GM18526 (cell line): ENCODE measurements around the gene ZBTB7B.

Experiments
- POLR2A ChIP-seq: IDR thresholded peaks from 3 replicates; pipeline ENCODE4 v1.6.1; 2011; ENCODE audit not compliant: insufficient read length; ENCODE audit errors: extremely low read depth

The ZBTB7B gene

GRCh38 chr1:154974808-154975408, 27.7 kb upstream of the ZBTB7B start:
- no peak for TF ChIP-seq POLR2A

- peak; percentile 36 for TF ChIP-seq POLR2A
These were observed 27.1 kb upstream of the ZBTB7B start for GRCh38 chr1:154975409-154976059.

- no peak for TF ChIP-seq POLR2A
These were observed 24.2 kb upstream of the ZBTB7B start for GRCh38 chr1:154978360-154978759.

- no peak for TF ChIP-seq POLR2A
These were observed 20.3 kb upstream of the ZBTB7B start for GRCh38 chr1:154982341-154982740.

- TF ChIP-seq POLR2A: peak; percentile 57
These were observed 19.5 kb upstream of the ZBTB7B start, which contains the start of gene FLAD1 for GRCh38 chr1:154982897-154983648. TSS of gene FLAD1 (plus strand) at chr1:154983344. CDS start at chr1:154983695, 351 bp downstream.

- no peak for TF ChIP-seq POLR2A
These were observed 18.7 kb upstream of the ZBTB7B start for GRCh38 chr1:154983776-154984466.

GRCh38 chr1:154987326-154987725, 15.3 kb upstream of the ZBTB7B start:
- TF ChIP-seq POLR2A: no peak

GRCh38 chr1:154988058-154988954, 14.3 kb upstream of the ZBTB7B start:
- no peak for TF ChIP-seq POLR2A

- TF ChIP-seq POLR2A: no peak
These were observed 13.3 kb upstream of the ZBTB7B start for GRCh38 chr1:154989195-154989860.

- no peak for TF ChIP-seq POLR2A
These were observed 12.3 kb upstream of the ZBTB7B start for GRCh38 chr1:154990276-154990675.

GRCh38 chr1:154992721-154993571, 9.7 kb upstream of the ZBTB7B start:
- no peak for TF ChIP-seq POLR2A

GRCh38 chr1:154993572-154994268, 8.9 kb upstream of the ZBTB7B start, which contains the start of gene LENEP:
TSS of gene LENEP (plus strand) at chr1:154993586. CDS start at chr1:154993608, 22 bp downstream.
- no peak for TF ChIP-seq POLR2A

GRCh38 chr1:154994269-154994587, 8.4 kb upstream of the ZBTB7B start:
- TF ChIP-seq POLR2A: no peak
